GM21447 (cell line): ENCODE measurements around the gene SREBF2.

Experiments
- ATAC-seq: cut with Tn5 transposase; IDR thresholded peaks from one replicate; pipeline ENCODE4 v1.9.1; 2021; ENCODE audit not compliant: unreplicated experiment

The SREBF2 gene

DNA sequence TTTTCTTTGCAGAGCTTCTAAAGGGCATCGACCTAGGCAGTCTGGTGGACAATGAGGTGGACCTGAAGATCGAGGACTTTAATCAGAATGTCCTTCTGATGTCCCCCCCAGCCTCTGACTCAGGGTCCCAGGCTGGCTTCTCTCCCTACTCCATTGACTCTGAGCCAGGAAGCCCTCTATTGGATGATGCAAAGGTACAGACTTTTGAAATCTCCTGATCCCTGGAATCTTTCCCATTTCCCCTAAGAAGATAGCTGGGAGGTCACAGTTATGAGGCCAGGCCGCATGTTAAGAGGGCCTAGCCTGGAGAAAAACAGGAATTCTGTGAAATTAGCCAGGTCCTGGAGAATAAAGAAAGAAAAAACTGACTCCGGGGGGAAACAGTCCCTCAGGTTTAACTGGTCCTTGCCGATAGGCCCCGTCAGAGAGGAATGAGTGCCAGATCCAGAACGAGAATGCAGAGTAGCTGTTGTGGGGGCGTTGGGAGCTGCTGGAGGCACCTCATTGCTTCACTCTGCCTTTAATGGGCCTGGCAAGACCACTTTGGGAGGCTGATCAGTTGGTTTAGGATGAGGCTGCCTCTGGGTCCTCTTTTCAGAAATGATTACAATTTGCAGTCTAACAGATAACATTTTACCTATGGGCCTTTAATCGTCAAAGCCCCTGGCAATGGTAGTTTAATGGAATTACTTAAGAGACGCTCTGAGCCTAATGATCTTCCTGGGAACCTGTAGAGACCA lies 42.8 kb downstream of the SREBF2 start:
- ATAC-seq, result no peak

DNA sequence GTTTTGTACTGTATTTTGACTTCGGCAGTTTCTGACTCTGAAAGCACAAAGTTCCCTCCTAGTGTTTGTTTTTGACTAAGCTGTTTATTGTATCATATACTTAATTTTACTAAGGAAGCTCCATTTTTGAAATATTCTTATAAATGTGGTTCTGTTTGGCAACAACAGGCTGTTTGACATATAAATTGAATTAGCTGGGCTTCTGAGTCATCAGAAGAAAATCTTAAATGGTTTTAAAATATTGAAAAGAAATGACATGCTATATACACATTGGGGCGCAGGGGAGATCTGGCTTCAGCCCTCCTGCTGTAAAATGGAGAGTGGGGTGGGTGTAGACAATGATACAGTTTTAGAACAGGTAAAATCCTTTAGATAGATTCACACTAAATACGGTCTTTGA lies 43.4 kb downstream of the SREBF2 start:
- no peak for ATAC-seq

GRCh38 chr22:41876675-41877074 lies 43.8 kb downstream of the SREBF2 start:
- no peak for ATAC-seq

DNA sequence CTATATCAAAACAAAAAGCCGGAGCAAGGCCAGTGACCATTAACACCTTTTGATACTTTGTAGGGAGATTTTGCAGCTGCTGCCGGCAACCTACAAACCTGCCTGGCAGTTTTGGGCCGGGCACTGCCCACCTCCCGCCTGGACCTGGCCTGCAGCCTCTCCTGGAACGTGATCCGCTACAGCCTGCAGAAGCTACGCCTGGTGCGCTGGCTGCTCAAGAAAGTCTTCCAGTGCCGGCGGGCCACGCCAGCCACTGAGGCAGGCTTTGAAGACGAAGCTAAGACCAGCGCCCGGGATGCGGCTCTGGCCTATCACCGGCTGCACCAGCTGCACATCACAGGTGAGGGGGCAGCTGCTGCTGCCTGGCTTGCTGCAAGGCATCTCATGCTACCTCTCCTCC lies 47.7 kb downstream of the SREBF2 start:
- no peak for ATAC-seq

GRCh38 chr22:41883400-41883799 lies 50.5 kb downstream of the SREBF2 start:
- no peak for ATAC-seq

GRCh38 chr22:41885116-41885515 lies 52.2 kb downstream of the SREBF2 start:
- no peak for ATAC-seq

DNA sequence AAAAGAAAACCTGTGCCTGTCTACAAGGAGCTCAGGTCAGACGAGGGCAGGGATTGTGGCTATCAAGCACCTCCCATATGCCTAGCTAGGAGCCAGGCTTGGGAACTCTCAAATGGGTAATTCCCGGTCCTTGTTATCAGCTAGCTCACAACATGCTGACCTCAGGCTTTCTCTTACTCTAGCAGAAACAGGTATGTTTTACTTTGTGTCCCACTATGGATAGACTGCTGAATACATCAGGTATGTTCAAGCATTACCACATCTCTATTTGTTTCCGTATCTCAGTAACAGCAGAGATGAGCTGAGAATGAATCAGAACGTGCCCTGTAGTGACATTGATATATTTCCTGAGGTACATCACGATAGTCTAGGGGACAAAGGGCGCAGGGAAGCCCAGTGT lies 52.6 kb downstream of the SREBF2 start:
- no peak for ATAC-seq

DNA sequence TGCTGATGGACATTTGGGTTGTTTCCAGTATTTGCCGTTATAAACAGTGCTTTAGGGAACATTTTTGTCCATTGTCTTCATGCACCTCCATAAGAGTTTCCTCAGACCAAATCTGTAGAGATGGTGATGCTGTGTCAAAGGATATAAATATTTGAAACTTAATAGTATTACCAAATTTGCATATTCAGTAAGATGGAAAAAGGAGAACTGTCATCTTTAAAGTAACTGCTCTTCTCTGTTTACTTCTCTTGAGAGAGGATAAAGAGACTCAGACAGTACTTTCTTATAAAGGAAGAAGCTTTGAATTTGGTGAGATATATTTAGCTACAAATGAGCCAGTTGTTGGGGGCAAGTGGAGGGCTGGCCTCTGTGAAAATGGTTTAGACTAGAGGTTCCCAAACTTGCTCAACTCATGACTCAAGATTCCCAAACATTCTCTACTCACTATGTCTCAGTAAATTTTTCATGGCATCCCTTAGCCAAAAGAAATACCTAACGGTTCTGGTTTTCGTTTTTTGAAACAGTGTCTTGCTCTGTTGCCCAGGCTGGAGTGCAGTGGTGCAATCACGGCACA lies 55.8 kb downstream of the SREBF2 start:
- no peak for ATAC-seq

DNA sequence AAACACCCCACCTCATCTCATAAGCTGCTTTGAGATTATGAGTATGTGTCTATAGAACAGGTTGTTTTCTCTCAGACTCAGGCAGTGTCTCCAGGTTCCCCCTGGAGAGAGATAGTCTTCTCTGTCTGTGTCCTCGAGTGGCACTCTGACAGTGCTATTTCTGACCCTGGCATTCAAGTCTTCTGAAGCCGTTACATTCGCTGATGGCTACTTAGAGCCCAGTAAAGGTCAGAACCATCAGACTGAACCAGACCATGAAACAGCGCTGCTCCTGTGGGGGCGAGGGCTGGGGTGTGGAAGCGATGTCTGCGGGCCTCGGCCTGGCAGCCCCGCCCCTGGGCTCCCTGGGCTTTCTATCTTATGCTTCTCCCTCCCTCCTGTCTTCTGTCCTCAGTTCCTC lies 58.5 kb downstream of the SREBF2 start:
- no peak for ATAC-seq

- no peak for ATAC-seq
Observed at GRCh38 chr22:41892721-41893120, 59.8 kb downstream of the SREBF2 start.

- ATAC-seq, result no peak
Observed at GRCh38 chr22:41893591-41894375, 60.9 kb downstream of the SREBF2 start.

- ATAC-seq, result no peak
Observed at GRCh38 chr22:41898645-41899044, 65.7 kb downstream of the SREBF2 start.

- no peak for ATAC-seq
Observed at GRCh38 chr22:41899110-41899509, 66.2 kb downstream of the SREBF2 start.

DNA sequence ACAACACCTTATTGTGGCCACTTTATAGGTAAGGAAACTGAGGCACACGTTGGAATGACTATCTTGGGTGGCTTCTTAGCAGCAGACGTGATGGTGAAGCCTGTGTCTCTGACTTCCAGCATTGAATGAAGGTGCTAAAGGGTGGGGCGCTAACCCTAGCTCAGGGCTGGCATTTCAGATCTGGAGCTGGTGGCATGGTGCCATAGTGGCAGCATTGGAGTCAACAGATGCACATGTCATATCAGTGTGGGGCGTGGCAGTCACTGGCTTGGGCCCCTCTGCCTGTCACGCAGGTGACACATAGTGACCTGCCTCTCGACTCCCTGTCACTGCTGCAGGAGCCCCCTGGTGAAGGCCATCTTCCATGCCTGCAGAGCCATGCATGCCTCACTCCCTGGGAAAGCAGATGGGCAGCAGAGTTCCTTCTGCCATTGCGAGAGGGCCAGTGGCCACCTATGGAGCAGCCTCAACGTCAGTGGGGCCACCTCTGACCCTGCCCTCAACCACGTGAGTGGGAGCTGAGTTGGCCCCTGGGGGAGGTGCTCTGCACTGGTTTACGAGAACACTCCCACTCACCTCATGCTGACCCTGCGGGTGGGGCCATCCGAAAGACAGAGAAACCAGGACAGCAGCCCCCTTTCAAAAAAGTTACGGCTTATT lies 67.2 kb downstream of the SREBF2 start:
- no peak for ATAC-seq

- no peak for ATAC-seq
Observed at GRCh38 chr22:41900652-41901312, 67.9 kb downstream of the SREBF2 start.

DNA sequence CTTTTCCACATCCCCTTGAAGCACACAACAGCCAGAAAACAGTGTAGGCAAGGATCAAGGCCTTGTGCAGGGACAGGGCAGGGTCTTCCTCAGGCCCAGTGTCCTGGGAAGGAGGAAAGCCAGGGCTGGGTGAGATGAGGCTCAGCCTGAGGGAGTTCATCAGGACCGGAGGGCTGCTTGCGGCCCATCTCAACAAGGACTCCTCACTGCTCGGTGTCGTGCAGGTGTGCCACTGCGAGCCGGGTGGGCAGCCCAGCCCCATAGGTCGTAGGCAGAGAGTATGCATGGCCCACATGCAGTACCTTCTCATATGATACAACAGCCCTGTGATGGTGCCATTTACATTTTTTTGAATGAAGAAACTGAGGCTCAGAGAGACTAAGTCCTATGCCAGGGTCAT lies 69.1 kb downstream of the SREBF2 start:
- no peak for ATAC-seq

DNA sequence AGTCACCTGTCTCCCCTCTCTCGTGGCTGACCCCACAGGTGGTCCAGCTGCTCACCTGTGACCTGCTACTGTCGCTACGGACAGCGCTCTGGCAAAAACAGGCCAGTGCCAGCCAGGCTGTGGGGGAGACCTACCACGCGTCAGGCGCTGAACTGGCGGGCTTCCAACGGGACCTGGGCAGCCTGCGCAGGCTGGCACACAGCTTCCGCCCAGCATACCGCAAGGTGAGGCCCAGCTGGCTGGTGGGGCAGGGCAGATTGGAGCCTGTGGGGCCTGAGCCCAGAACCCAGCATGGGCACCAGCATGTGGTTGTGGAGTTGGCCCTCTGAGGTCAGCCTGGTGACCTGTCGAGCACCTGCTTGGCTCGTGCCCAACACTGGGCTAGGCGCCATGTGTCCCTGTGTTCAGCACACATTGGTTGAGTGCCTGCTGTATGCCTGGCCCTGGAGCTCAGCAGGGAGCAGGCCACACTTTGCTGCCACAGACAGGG lies 70.1 kb downstream of the SREBF2 start:
- ATAC-seq, result no peak

- ATAC-seq, result no peak
Observed at GRCh38 chr22:41904450-41905410, 71.8 kb downstream of the SREBF2 start.

GRCh38 chr22:41905411-41906202 lies 72.7 kb downstream of the SREBF2 start:
- no peak for ATAC-seq
